ENCODE data around the gene LYG2.
"Not testable (repeated sequence)": the region's sequence is repeated elsewhere in the genome, so short reads cannot be mapped to it uniquely, and the experiment has no call there.

Gene LYG2

GRCh38 chr2:99200076-99200800, 55.2 kb downstream of the LYG2 start:
- DNase-seq, result no peak

- no peak for DNase-seq
Measured at GRCh38 chr2:99198103-99198841, 57.2 kb downstream of the LYG2 start.

DNA sequence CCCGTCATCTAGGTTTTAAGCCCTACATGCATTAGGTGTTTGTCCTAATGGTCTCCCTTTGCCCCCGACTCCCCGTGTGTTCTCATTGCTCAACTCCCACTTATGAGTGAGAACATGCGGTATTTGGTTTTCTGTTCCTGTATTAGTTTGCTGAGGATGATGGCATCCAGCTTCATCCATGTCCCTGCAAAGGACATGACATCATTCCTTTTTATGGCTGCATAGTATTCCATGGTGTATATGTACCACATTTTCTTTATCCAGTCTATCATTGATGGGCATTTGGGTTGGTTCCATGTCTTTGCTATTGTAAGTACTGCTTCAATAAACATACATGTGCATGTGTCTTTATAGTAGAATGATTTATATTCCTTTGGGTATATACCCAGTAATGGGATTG, 63.1 kb downstream of the LYG2 start:
- not testable (repeated sequence) for DNase-seq

All from GF-D8 (cell line).